HepG2 (cell line): ENCODE results near the gene HYAL1. TPM values are rescaled to one million over a fixed set of nuclear protein-coding genes. Genes with fewer than 3 reads are reported as not detected.

ENCODE experiments used
- JARID2 ChIP-seq: sonication (generic); formaldehyde crosslinking; IDR thresholded peaks from 2 replicates; pipeline ENCODE4 v1.8.1; 2023; ENCODE audit warnings: missing genetic modification reagents, inconsistent platforms; ENCODE audit not compliant: insufficient replicate concordance
- MIXL1 ChIP-seq: IDR thresholded peaks from 2 replicates; pipeline ENCODE4 v1.6.1; 2016
- MNT ChIP-seq: fragments of 450-650 bp; IDR thresholded peaks from 2 replicates; pipeline ENCODE4 v1.6.1; 2016
- NR3C1 ChIP-seq: sonication (generic); formaldehyde crosslinking; IDR thresholded peaks from 2 replicates; pipeline ENCODE4 v1.4.0; 2020; ENCODE audit warnings: missing genetic modification reagents
- SALL1 ChIP-seq: sonication (generic); formaldehyde crosslinking; IDR thresholded peaks from 2 replicates; pipeline ENCODE4 v1.8.0; 2022; ENCODE audit warnings: mild to moderate bottlenecking, missing genetic modification reagents
- SMAD3 ChIP-seq: sonication (generic); formaldehyde crosslinking; IDR thresholded peaks from 2 replicates; pipeline ENCODE4 v1.4.0; 2020; ENCODE audit warnings: missing genetic modification reagents
- TBX3 ChIP-seq: fragments of 450-650 bp; IDR thresholded peaks from 2 replicates; pipeline ENCODE4 v1.6.1; 2017; ENCODE audit warnings: antibody characterized with exemption, mild to moderate bottlenecking, inconsistent platforms, borderline replicate concordance
- TGIF2 ChIP-seq: IDR thresholded peaks from 2 replicates; pipeline ENCODE4 v1.6.1; 2016; ENCODE audit warnings: control low read depth, missing compliant biosample characterization
- YEATS4 ChIP-seq: sonication (generic); formaldehyde crosslinking; IDR thresholded peaks from 2 replicates; pipeline ENCODE4 v1.4.0; 2020; ENCODE audit warnings: missing genetic modification reagents, borderline replicate concordance
- ZFP36L2 ChIP-seq: sonication (generic); formaldehyde crosslinking; IDR thresholded peaks from 2 replicates; pipeline ENCODE4 v1.4.0; 2020; ENCODE audit warnings: missing genetic modification reagents
- ZNF768 ChIP-seq: sonication (generic); formaldehyde crosslinking; IDR thresholded peaks from 2 replicates; pipeline ENCODE4 v1.4.0; 2020; ENCODE audit warnings: missing genetic modification reagents
- ZNF772 ChIP-seq: sonication (generic); formaldehyde crosslinking; IDR thresholded peaks from 2 replicates; pipeline ENCODE4 v1.5.0; 2020; ENCODE audit warnings: mild to moderate bottlenecking, missing genetic modification reagents
- ZSCAN29 ChIP-seq: sonication (generic); formaldehyde crosslinking; conservative IDR thresholded peaks from 2 replicates; pipeline ENCODE4 v1.4.0; 2020; ENCODE audit warnings: mild to moderate bottlenecking, missing genetic modification reagents
- polyA plus RNA-seq, 8 experiments: library from polyadenylated mRNA; depleted of rRNA in 3 of 8; stranded (reverse) in 7 of 8; unstranded in 1 of 8; fragments of >200 nt; fragmentation: Illumina TruSeq in 4 of 8; extraction: Trizol in 4 of 8; gene quantifications; 2 replicates each; pipeline versions ENCODE4 v1.2.1 to v1.2.3, GENCODE V29; 2011 to 2016; ENCODE audit warnings: low read depth in 4 of 8, missing spikeins in 1 of 8, mixed read lengths in 1 of 8; ENCODE audit not compliant: insufficient read depth in 1 of 8
- total RNA-seq, 5 experiments: library from RNA; depleted of rRNA; stranded (reverse); fragments of >200 nt; fragmentation: Illumina TruSeq; extraction: Trizol; gene quantifications; 2 replicates each; pipeline ENCODE4 v1.2.3, GENCODE V29; 2016; ENCODE audit warnings: low read depth in 1 of 5
- TF ChIP-seq, protein P1 (sequence below): sonication (generic); formaldehyde crosslinking; IDR thresholded peaks from 2 replicates; pipeline ENCODE4 v1.9.0; 2021; ENCODE audit warnings: missing genetic modification reagents, borderline replicate concordance
- TF ChIP-seq, protein P2 (sequence below): sonication (generic); formaldehyde crosslinking; IDR thresholded peaks from 2 replicates; pipeline ENCODE4 v1.5.1; 2020; ENCODE audit warnings: missing genetic modification reagents, mild to moderate bottlenecking, borderline replicate concordance
- TF ChIP-seq, protein P3 (sequence below): sonication (generic); formaldehyde crosslinking; IDR thresholded peaks from 2 replicates; pipeline ENCODE4 v1.4.0; 2020; ENCODE audit warnings: mild to moderate bottlenecking, missing genetic modification reagents
- TF ChIP-seq, protein P4 (sequence below): sonication (generic); formaldehyde crosslinking; IDR thresholded peaks from 2 replicates; pipeline ENCODE4 v1.4.0; 2020; ENCODE audit warnings: missing genetic modification reagents

HYAL1 gene
- total and polyA plus RNA-seq, 2 of the 13 experiments (the other 11 are each of a cell fraction or from before 2014, with no cell fraction given) = 76.5 to 193 TPM

DNA sequence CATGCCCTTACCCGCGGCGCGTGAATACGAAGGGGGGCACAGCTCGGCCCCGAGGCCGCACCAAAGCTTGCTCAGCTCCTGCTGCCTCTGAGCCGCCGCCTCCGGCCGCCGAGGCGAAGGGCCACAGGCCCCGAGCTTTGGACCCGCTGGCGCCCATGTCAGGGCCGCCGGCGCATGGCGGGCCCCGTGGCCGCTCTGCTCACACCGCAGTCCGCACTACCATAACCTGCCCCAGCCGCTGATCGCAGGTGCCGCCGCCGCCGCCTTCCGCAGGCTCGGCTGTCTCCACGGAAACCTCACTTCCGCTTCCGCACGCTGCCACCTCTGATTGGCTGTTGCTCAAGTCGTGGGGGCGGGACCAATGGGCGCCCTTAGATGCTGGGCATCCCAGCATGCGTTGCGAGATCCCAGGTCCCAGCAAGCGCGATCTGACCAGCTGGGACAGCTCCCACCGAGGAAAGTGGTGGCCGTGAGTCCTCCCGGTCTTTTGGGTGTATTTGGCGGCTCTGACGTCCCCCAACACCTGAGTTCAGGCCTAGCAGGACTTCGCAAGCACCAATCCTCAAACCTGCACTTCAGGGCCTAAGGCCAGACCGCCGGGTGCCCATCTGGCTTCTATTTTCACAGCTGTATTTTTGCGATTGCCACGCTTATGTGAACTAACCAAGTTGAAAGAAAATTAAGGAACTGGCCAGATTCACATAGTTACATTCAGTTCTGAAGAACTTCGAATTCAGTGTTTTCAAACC is 24.7 kb upstream of the HYAL1 start, which contains the start of gene TUSC2 (continued):
- TF ChIP-seq, protein P1, sequence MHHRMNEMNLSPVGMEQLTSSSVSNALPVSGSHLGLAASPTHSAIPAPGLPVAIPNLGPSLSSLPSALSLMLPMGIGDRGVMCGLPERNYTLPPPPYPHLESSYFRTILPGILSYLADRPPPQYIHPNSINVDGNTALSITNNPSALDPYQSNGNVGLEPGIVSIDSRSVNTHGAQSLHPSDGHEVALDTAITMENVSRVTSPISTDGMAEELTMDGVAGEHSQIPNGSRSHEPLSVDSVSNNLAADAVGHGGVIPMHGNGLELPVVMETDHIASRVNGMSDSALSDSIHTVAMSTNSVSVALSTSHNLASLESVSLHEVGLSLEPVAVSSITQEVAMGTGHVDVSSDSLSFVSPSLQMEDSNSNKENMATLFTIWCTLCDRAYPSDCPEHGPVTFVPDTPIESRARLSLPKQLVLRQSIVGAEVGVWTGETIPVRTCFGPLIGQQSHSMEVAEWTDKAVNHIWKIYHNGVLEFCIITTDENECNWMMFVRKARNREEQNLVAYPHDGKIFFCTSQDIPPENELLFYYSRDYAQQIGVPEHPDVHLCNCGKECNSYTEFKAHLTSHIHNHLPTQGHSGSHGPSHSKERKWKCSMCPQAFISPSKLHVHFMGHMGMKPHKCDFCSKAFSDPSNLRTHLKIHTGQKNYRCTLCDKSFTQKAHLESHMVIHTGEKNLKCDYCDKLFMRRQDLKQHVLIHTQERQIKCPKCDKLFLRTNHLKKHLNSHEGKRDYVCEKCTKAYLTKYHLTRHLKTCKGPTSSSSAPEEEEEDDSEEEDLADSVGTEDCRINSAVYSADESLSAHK (CRISPR knock-in tag) = no peak
- TF ChIP-seq MIXL1 (0 out of 2 replicates have a peak, but pooled peaks have one; percentile 39), ZNF772 (CRISPR knock-in tag) (peak; percentile 56; the same call in 1 of the 2 replicates), TGIF2 (no peak), TBX3 (peak; percentile 19; the same call in 1 of the 2 replicates), JARID2 (no peak), ZFP36L2 (CRISPR knock-in tag) (no peak), MNT (peak; percentile 46), YEATS4 (CRISPR knock-in tag) (no peak; the same call in 1 of the 2 replicates), SALL1 (CRISPR knock-in tag) (peak; percentile 64), SMAD3 (peak; percentile 81), NR3C1 (CRISPR knock-in tag) (no peak), ZNF768 (CRISPR knock-in tag) (no peak; the same call in 1 of the 2 replicates), ZSCAN29 (CRISPR knock-in tag) (no peak)
- TF ChIP-seq, protein P2, sequence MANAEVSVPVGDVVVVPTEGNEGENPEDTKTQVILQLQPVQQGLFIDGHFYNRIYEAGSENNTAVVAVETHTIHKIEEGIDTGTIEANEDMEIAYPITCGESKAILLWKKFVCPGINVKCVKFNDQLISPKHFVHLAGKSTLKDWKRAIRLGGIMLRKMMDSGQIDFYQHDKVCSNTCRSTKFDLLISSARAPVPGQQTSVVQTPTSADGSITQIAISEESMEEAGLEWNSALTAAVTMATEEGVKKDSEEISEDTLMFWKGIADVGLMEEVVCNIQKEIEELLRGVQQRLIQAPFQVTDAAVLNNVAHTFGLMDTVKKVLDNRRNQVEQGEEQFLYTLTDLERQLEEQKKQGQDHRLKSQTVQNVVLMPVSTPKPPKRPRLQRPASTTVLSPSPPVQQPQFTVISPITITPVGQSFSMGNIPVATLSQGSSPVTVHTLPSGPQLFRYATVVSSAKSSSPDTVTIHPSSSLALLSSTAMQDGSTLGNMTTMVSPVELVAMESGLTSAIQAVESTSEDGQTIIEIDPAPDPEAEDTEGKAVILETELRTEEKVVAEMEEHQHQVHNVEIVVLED (CRISPR knock-in tag) = peak; percentile 81; the same call in 1 of the 2 replicates
- TF ChIP-seq, protein P3, sequence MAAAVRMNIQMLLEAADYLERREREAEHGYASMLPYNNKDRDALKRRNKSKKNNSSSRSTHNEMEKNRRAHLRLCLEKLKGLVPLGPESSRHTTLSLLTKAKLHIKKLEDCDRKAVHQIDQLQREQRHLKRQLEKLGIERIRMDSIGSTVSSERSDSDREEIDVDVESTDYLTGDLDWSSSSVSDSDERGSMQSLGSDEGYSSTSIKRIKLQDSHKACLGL = peak; percentile 74; the same call in 1 of the 2 replicates
- TF ChIP-seq, protein P4, sequence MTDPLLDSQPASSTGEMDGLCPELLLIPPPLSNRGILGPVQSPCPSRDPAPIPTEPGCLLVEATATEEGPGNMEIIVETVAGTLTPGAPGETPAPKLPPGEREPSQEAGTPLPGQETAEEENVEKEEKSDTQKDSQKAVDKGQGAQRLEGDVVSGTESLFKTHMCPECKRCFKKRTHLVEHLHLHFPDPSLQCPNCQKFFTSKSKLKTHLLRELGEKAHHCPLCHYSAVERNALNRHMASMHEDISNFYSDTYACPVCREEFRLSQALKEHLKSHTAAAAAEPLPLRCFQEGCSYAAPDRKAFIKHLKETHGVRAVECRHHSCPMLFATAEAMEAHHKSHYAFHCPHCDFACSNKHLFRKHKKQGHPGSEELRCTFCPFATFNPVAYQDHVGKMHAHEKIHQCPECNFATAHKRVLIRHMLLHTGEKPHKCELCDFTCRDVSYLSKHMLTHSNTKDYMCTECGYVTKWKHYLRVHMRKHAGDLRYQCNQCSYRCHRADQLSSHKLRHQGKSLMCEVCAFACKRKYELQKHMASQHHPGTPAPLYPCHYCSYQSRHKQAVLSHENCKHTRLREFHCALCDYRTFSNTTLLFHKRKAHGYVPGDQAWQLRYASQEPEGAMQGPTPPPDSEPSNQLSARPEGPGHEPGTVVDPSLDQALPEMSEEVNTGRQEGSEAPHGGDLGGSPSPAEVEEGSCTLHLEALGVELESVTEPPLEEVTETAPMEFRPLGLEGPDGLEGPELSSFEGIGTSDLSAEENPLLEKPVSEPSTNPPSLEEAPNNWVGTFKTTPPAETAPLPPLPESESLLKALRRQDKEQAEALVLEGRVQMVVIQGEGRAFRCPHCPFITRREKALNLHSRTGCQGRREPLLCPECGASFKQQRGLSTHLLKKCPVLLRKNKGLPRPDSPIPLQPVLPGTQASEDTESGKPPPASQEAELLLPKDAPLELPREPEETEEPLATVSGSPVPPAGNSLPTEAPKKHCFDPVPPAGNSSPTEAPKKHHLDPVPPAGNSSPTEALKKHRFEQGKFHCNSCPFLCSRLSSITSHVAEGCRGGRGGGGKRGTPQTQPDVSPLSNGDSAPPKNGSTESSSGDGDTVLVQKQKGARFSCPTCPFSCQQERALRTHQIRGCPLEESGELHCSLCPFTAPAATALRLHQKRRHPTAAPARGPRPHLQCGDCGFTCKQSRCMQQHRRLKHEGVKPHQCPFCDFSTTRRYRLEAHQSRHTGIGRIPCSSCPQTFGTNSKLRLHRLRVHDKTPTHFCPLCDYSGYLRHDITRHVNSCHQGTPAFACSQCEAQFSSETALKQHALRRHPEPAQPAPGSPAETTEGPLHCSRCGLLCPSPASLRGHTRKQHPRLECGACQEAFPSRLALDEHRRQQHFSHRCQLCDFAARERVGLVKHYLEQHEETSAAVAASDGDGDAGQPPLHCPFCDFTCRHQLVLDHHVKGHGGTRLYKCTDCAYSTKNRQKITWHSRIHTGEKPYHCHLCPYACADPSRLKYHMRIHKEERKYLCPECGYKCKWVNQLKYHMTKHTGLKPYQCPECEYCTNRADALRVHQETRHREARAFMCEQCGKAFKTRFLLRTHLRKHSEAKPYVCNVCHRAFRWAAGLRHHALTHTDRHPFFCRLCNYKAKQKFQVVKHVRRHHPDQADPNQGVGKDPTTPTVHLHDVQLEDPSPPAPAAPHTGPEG = no peak
